Measurements from ENCODE around the gene TRIM2. TPM values are rescaled to one million over a fixed set of nuclear protein-coding genes. Genes with fewer than 3 reads are reported as not detected.

TRIM2 gene
- total RNA-seq, 3 donors from 2014 or later: 26.7 to 109 (median 52.4) TPM

GRCh38 chr4:153346563-153346962, 142.3 kb downstream of the TRIM2 start:
- Histone ChIP-seq H3K36me3 (no peaks in the 10 kb centered on the region), H3K27me3 (no peaks in the 10 kb centered on the region), H3K27ac (no peak overlapping the region), H3K4me3 (no peak overlapping the region), H3K9me3 (no peaks in the 10 kb centered on the region), H3K4me1 (no peaks in the 10 kb centered on the region)
- no peak for TF ChIP-seq POLR2AphosphoS5 (IDR thresholded peaks at IDR 0.05)
- no peak for TF ChIP-seq POLR2A (IDR thresholded peaks at IDR 0.05)
- TF ChIP-seq, protein P1, sequence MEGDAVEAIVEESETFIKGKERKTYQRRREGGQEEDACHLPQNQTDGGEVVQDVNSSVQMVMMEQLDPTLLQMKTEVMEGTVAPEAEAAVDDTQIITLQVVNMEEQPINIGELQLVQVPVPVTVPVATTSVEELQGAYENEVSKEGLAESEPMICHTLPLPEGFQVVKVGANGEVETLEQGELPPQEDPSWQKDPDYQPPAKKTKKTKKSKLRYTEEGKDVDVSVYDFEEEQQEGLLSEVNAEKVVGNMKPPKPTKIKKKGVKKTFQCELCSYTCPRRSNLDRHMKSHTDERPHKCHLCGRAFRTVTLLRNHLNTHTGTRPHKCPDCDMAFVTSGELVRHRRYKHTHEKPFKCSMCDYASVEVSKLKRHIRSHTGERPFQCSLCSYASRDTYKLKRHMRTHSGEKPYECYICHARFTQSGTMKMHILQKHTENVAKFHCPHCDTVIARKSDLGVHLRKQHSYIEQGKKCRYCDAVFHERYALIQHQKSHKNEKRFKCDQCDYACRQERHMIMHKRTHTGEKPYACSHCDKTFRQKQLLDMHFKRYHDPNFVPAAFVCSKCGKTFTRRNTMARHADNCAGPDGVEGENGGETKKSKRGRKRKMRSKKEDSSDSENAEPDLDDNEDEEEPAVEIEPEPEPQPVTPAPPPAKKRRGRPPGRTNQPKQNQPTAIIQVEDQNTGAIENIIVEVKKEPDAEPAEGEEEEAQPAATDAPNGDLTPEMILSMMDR (IDR thresholded peaks at IDR 0.05): no peak
- intact Hi-C loops (cut with DNase I; ENCODE audit: low total_unique reads): loop anchor here (5.0 to 10.0 kb wide), 3 partner anchors 226 to 408 kb away; no protein-coding TSS in a partner anchor
- DNase-seq (ENCODE audit: low spot score in 2 of 2): no peak

DNA sequence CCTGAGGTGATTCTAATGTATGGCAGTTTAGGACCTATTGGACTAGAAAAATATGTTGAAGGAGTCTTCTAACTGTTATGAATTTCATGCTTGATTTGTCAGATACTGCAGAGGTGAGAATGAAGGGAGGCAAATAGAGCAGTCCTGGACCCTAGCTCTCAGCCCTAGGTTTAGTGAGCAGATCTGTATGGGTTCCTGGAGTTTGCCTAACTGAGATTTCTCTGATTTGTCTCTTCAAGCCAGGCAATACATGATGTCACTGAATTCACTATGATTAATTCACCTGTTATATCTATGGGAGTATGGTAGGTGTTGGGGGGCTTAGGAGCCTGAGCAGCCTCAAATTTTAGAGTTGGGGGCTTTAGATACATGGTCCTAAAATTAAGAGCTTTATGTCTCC, 142.9 kb downstream of the TRIM2 start:
- intact Hi-C loops (cut with DNase I; ENCODE audit: low total_unique reads): loop anchor here (5.0 to 10.0 kb wide), 3 partner anchors 225 to 408 kb away; no protein-coding TSS in a partner anchor

DNA sequence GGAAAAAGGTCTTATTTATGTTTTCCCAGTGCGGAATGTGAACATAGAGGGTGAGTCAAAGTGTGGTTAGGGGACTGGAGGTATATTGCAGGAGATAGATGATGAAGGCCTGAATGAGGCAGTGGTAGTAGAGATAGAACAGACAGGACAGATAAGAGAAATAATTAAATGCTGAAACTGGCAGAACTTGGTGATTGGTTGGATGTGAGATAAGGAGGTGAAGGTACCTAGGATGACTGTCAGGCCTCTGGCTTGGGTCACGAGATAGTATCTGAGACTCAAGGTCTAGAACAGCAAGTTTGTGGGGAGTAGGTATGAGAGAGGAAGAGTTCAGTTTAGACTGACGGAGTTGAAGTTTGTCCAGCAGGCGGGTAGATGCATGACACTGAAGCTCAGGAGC, 143.8 kb downstream of the TRIM2 start:
- H3K27ac ChIP-seq: no peak overlapping the region
- H3K9me3 ChIP-seq: no peaks in the 10 kb centered on the region
- TF ChIP-seq POLR2AphosphoS5 (IDR thresholded peaks at IDR 0.05) (no peak), POLR2A (IDR thresholded peaks at IDR 0.05) (no peak)
- TF ChIP-seq, protein P1 (IDR thresholded peaks at IDR 0.05): no peak
- H3K4me1 ChIP-seq: no peaks in the 10 kb centered on the region
- H3K27me3 ChIP-seq: no peaks in the 10 kb centered on the region
- DNase-seq (ENCODE audit: low spot score in 2 of 2): no peak
- intact Hi-C loops (cut with DNase I; ENCODE audit: low total_unique reads): loop anchor here (5.0 to 10.0 kb wide), 3 partner anchors 224 to 407 kb away; no protein-coding TSS in a partner anchor
- H3K36me3 ChIP-seq: no peaks in the 10 kb centered on the region
- no peak overlapping the region for H3K4me3 ChIP-seq

More for the DNA sequence above, 142.9 kb downstream of the TRIM2 start:
- Histone ChIP-seq H3K36me3 (no peaks in the 10 kb centered on the region), H3K27ac (no peak overlapping the region), H3K27me3 (no peaks in the 10 kb centered on the region), H3K9me3 (no peaks in the 10 kb centered on the region), H3K4me1 (no peaks in the 10 kb centered on the region), H3K4me3 (no peak overlapping the region)
- no peak for TF ChIP-seq POLR2A (IDR thresholded peaks at IDR 0.05)
- TF ChIP-seq, protein P1 (IDR thresholded peaks at IDR 0.05): no peak
- DNase-seq (ENCODE audit: low spot score in 2 of 2): no peak

DNA sequence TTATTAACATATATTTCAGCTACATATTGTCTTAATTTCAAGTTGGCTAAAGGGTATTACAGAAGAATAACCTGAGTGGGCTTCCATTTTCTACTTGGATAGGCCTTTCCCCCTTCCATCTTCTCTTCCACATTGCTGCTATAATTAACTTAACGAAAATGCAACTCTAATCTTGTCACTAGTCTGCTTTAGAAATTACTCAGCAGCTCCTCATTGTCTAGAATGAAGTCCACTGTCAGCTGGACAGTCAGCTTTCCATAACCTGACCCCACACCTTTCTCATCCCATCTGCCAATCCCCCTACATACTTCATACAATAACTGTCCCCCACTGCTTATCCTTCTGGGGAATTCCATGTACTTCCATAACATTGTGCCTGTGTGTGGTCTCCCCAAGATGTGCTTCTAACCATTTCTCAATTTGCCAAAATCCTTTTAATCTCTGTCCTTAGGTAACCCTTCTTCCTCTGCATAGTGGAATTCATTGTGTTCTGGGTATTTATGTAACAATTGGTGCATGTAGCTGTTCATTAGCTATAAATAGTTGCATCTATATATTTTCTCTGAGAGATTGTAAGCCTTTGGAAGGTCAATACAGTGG, 145.1 kb downstream of the TRIM2 start:
- TF ChIP-seq, protein P1 (IDR thresholded peaks at IDR 0.05): no peak
- no peak for TF ChIP-seq POLR2AphosphoS5 (IDR thresholded peaks at IDR 0.05)
- no peak for TF ChIP-seq POLR2A (IDR thresholded peaks at IDR 0.05)
- no peak for DNase-seq (ENCODE audit: low spot score in 2 of 2)

GRCh38 chr4:153362184-153362583, 157.9 kb downstream of the TRIM2 start:
- TF ChIP-seq, protein P1 (IDR thresholded peaks at IDR 0.05): no peak
- TF ChIP-seq POLR2AphosphoS5 (IDR thresholded peaks at IDR 0.05): no peak
- TF ChIP-seq POLR2A (IDR thresholded peaks at IDR 0.05): no peak
- DNase-seq (ENCODE audit: low spot score in 2 of 2): no peak
- intact Hi-C loops (cut with DNase I; ENCODE audit: low total_unique reads): no loop called here
- H3K27me3 ChIP-seq: no peaks in the 10 kb centered on the region
- no peaks in the 10 kb centered on the region for H3K4me1 ChIP-seq
- no peaks in the 10 kb centered on the region for H3K9me3 ChIP-seq
- no peak overlapping the region for H3K4me3 ChIP-seq
- no peaks in the 10 kb centered on the region for H3K36me3 ChIP-seq
- no peak overlapping the region for H3K27ac ChIP-seq

More for the DNA sequence above, 145.1 kb downstream of the TRIM2 start:
- Histone ChIP-seq H3K36me3 (no peaks in the 10 kb centered on the region), H3K27ac (no peak overlapping the region), H3K4me1 (no peaks in the 10 kb centered on the region), H3K4me3 (no peak overlapping the region), H3K27me3 (no peaks in the 10 kb centered on the region), H3K9me3 (no peaks in the 10 kb centered on the region)
- intact Hi-C loops (cut with DNase I; ENCODE audit: low total_unique reads): loop anchor here (5.0 to 10.0 kb wide), 3 partner anchors 223 to 405 kb away; no protein-coding TSS in a partner anchor
